ENCODE data around the gene C1QTNF6. TPM values are rescaled to one million over a fixed set of nuclear protein-coding genes. Genes with fewer than 3 reads are reported as not detected.

Gene C1QTNF6
- total and polyA plus RNA-seq, 2 donors (not counting 1 experiment from before 2014, with no cell fraction given): 3.5 to 7.4 TPM

GRCh38 chr22:37169406-37169805, 18.6 kb downstream of the C1QTNF6 start:
- Histone ChIP-seq H3K36me3 (ENCODE audit: control insufficient read depth, insufficient read depth, low read length) (no peaks in the 10 kb centered on the region), H3K4me1 (ENCODE audit: control insufficient read depth, extremely low read depth, insufficient read depth, low read length) (no peaks in the 10 kb centered on the region), H3K9ac (ENCODE audit: insufficient read depth, low read length) (no peak overlapping the region), H2AFZ (ENCODE audit: low read length) (no peak overlapping the region), H3K4me3 (replicated peaks in 1 of 4; ENCODE audit: control extremely low read depth in 1 of 4, insufficient read depth in 1 of 4, low read depth in 3 of 4, low read length in 4 of 4) (no peak overlapping the region), H3K79me2 (ENCODE audit: control insufficient read depth, insufficient read depth, low read length) (no peaks in the 10 kb centered on the region), H3K4me2 (ENCODE audit: extremely low read depth, insufficient read depth, low read length) (no peak overlapping the region), H3K27me3 (ENCODE audit: control insufficient read depth, insufficient read depth, low read length) (peaks cover 12% of the 10 kb centered on the region), H4K20me1 (ENCODE audit: control insufficient read depth, extremely low read depth, insufficient read depth, low read length) (no peaks in the 10 kb centered on the region), H3K27ac (ENCODE audit: insufficient read depth, low read length) (no peak overlapping the region), H3K9me3 (ENCODE audit: control insufficient read depth, insufficient read depth, low read depth, low read length) (no peaks in the 10 kb centered on the region)
- TF ChIP-seq CTCF (conservative IDR thresholded peaks at IDR 0.05 in 1 of 2, IDR thresholded peaks at IDR 0.05 in 1 of 2; ENCODE audit: low read depth in 1 of 2, low read length in 2 of 2) (no peak), EZH2 (IDR thresholded peaks at IDR 0.05; ENCODE audit: low read length, missing control alignments) (no peak)
- no peak for DNase-seq (ENCODE audit: low read depth in 2 of 2)

GRCh38 chr22:37167981-37168647, 19.9 kb downstream of the C1QTNF6 start:
- Histone ChIP-seq H3K9me3 (ENCODE audit: control insufficient read depth, insufficient read depth, low read depth, low read length) (no peaks in the 10 kb centered on the region), H3K9ac (ENCODE audit: insufficient read depth, low read length) (no peak overlapping the region), H3K27me3 (ENCODE audit: control insufficient read depth, insufficient read depth, low read length) (peaks cover 12% of the 10 kb centered on the region), H2AFZ (ENCODE audit: low read length) (no peak overlapping the region), H3K36me3 (ENCODE audit: control insufficient read depth, insufficient read depth, low read length) (no peaks in the 10 kb centered on the region), H3K4me3 (replicated peaks in 1 of 4; ENCODE audit: control extremely low read depth in 1 of 4, insufficient read depth in 1 of 4, low read depth in 3 of 4, low read length in 4 of 4) (no peak overlapping the region), H4K20me1 (ENCODE audit: control insufficient read depth, extremely low read depth, insufficient read depth, low read length) (no peaks in the 10 kb centered on the region), H3K79me2 (ENCODE audit: control insufficient read depth, insufficient read depth, low read length) (no peaks in the 10 kb centered on the region), H3K4me2 (ENCODE audit: extremely low read depth, insufficient read depth, low read length) (no peak overlapping the region), H3K4me1 (ENCODE audit: control insufficient read depth, extremely low read depth, insufficient read depth, low read length) (no peaks in the 10 kb centered on the region), H3K27ac (ENCODE audit: insufficient read depth, low read length) (no peak overlapping the region)
- TF ChIP-seq CTCF (conservative IDR thresholded peaks at IDR 0.05 in 1 of 2, IDR thresholded peaks at IDR 0.05 in 1 of 2; ENCODE audit: low read depth in 1 of 2, low read length in 2 of 2) (no peak), EZH2 (IDR thresholded peaks at IDR 0.05; ENCODE audit: low read length, missing control alignments) (no peak)
- DNase-seq (ENCODE audit: low read depth in 2 of 2): no peak

GRCh38 chr22:37167176-37167980, 20.7 kb downstream of the C1QTNF6 start:
- Histone ChIP-seq H3K79me2 (ENCODE audit: control insufficient read depth, insufficient read depth, low read length) (no peaks in the 10 kb centered on the region), H3K9ac (ENCODE audit: insufficient read depth, low read length) (no peak overlapping the region), H3K4me1 (ENCODE audit: control insufficient read depth, extremely low read depth, insufficient read depth, low read length) (no peaks in the 10 kb centered on the region), H3K4me2 (ENCODE audit: extremely low read depth, insufficient read depth, low read length) (no peak overlapping the region), H3K36me3 (ENCODE audit: control insufficient read depth, insufficient read depth, low read length) (no peaks in the 10 kb centered on the region), H3K27me3 (ENCODE audit: control insufficient read depth, insufficient read depth, low read length) (peaks cover 14% of the 10 kb centered on the region), H3K4me3 (replicated peaks in 1 of 4; ENCODE audit: control extremely low read depth in 1 of 4, insufficient read depth in 1 of 4, low read depth in 3 of 4, low read length in 4 of 4) (no peak overlapping the region), H3K9me3 (ENCODE audit: control insufficient read depth, insufficient read depth, low read depth, low read length) (no peaks in the 10 kb centered on the region), H3K27ac (ENCODE audit: insufficient read depth, low read length) (no peak overlapping the region), H2AFZ (ENCODE audit: low read length) (no peak overlapping the region), H4K20me1 (ENCODE audit: control insufficient read depth, extremely low read depth, insufficient read depth, low read length) (no peaks in the 10 kb centered on the region)
- no peak for DNase-seq (ENCODE audit: low read depth in 2 of 2)
- TF ChIP-seq EZH2 (IDR thresholded peaks at IDR 0.05; ENCODE audit: low read length, missing control alignments): no peak
- TF ChIP-seq CTCF (conservative IDR thresholded peaks at IDR 0.05 in 1 of 2, IDR thresholded peaks at IDR 0.05 in 1 of 2; ENCODE audit: low read depth in 1 of 2, low read length in 2 of 2): no peak

Data from fibroblast of lung (primary cell).